ENCODE results near the gene HMCES. TPM values are rescaled to one million over a fixed set of nuclear protein-coding genes. Genes with fewer than 3 reads are reported as not detected.

HMCES gene
- total RNA-seq, 4 donors from 2014 or later = 24.5 to 39.3 (median 30.6) TPM

DNA sequence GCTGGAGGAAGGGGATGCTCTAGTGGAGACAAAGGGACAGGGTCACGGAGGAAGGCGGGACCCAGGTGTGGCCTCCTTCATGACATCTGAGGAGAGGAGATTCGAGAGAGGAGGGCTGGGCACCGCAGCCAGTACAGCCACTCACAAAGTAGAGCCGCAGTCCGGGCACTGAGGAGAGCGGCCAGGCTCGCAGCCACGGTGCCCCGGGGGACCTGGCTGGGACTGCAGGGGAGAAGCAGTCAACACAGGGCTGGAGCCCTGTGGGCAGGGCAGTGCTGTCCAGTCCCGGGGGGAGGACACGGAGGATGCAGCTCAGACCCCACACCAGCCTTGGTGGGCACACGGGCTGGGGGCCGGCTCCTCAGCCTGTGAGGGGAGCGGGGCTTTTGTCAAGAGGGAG is 40.3 kb downstream of the HMCES start:
- Histone ChIP-seq H3K27me3 (no peaks in the 10 kb centered on the region), H3K36me3 (peaks cover under 1 to 41% (median 15%) of the 10 kb centered on the region in 4 donors), H3K4me3 (no peak overlapping the region), H3K9me3 (no peaks in the 10 kb centered on the region), H3K4me1 (peaks cover 12 to 27% (median 23%) of the 10 kb centered on the region in 4 donors), H3K27ac (replicated peaks in 1 of 4) (no peak overlapping the region)
- TF ChIP-seq POLR2A (IDR thresholded peaks at IDR 0.05; ENCODE audit: low read depth) (no peak), EP300 (IDR thresholded peaks at IDR 0.05) (no peak), POLR2AphosphoS5 (IDR thresholded peaks at IDR 0.05) (no peak)
- TF ChIP-seq, protein P1, sequence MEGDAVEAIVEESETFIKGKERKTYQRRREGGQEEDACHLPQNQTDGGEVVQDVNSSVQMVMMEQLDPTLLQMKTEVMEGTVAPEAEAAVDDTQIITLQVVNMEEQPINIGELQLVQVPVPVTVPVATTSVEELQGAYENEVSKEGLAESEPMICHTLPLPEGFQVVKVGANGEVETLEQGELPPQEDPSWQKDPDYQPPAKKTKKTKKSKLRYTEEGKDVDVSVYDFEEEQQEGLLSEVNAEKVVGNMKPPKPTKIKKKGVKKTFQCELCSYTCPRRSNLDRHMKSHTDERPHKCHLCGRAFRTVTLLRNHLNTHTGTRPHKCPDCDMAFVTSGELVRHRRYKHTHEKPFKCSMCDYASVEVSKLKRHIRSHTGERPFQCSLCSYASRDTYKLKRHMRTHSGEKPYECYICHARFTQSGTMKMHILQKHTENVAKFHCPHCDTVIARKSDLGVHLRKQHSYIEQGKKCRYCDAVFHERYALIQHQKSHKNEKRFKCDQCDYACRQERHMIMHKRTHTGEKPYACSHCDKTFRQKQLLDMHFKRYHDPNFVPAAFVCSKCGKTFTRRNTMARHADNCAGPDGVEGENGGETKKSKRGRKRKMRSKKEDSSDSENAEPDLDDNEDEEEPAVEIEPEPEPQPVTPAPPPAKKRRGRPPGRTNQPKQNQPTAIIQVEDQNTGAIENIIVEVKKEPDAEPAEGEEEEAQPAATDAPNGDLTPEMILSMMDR (IDR thresholded peaks at IDR 0.05) = no peak
- 94% methylated on average over 15 of the region's 15 CpGs for WGBS
- no peak for DNase-seq (ENCODE audit: extremely low spot score)
- intact Hi-C loops (cut with DNase I) = no loop called here

DNA sequence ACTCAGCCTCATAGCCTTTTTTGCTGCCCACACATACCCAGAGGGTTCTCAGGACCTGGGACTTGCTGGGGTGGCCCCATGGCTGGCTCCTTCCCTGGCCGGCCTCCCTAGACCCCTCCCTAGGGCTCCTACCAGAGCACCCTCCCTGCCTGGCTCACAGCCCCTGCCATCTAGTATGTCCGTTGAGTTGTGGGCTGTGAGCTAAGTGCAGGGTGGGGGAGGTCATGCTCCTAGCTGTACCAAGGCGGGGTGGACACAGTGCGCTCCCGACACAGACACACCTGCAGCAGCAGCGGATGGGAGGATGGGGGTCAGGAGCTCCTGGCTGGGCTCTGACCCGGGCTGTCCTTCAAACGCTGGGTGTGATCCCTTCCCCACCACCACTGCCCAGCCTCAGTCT is 41.6 kb downstream of the HMCES start:
- no peaks in the 10 kb centered on the region for H3K9me3 ChIP-seq
- H3K36me3 ChIP-seq = peaks cover 4 to 54% (median 20%) of the 10 kb centered on the region in 4 donors
- H3K4me1 ChIP-seq = peaks cover 6 to 16% (median 14%) of the 10 kb centered on the region in 4 donors
- intact Hi-C loops (cut with DNase I) = no loop called here
- no peak for TF ChIP-seq EP300 (IDR thresholded peaks at IDR 0.05)
- no peak for TF ChIP-seq POLR2AphosphoS5 (IDR thresholded peaks at IDR 0.05)
- TF ChIP-seq, protein P1 (IDR thresholded peaks at IDR 0.05) = no peak
- TF ChIP-seq POLR2A (IDR thresholded peaks at IDR 0.05; ENCODE audit: low read depth) = no peak
- no peak overlapping the region for H3K27ac ChIP-seq (replicated peaks in 1 of 4)
- 90% methylated on average over 2 of the region's 8 CpGs for WGBS
- DNase-seq (ENCODE audit: extremely low spot score) = no peak
- no peaks in the 10 kb centered on the region for H3K27me3 ChIP-seq
- no peak overlapping the region for H3K4me3 ChIP-seq

DNA sequence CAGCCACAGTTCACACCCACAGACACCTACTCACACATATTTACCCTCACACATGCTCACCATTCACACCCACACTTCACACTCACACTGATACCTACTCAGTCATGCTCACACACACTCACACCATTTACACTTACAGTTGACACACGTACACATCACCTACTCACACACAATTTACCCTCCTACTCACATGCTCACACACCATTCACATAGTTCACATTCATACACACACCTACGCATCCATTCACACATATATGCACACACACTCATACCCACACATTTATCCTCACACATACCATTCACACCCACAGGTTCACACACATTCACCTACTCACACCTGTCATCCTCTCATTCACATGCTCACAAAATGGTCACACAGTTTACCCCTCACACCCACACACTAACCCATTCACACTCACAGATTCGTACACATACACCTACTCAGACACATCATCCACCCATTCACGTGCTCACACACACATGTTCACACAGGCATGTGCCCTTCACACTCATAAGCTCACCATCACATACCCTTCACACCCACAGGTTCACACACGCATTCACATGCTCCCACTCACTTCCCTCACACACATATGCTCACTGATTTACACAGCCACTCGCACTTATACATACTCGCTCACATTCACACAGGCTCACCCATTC is 42.3 kb downstream of the HMCES start:
- H3K27ac ChIP-seq (replicated peaks in 1 of 4) = no peak overlapping the region
- DNase-seq (ENCODE audit: extremely low spot score) = no peak
- intact Hi-C loops (cut with DNase I) = no loop called here
- 86% methylated on average over 7 of the region's 7 CpGs for WGBS
- H3K27me3 ChIP-seq = no peaks in the 10 kb centered on the region
- H3K36me3 ChIP-seq = peaks cover 4 to 54% (median 21%) of the 10 kb centered on the region in 4 donors
- peaks cover 6 to 16% (median 14%) of the 10 kb centered on the region in 4 donors for H3K4me1 ChIP-seq
- TF ChIP-seq POLR2A (IDR thresholded peaks at IDR 0.05; ENCODE audit: low read depth) (no peak), POLR2AphosphoS5 (IDR thresholded peaks at IDR 0.05) (no peak), EP300 (IDR thresholded peaks at IDR 0.05) (no peak)
- H3K4me3 ChIP-seq = no peak overlapping the region
- no peaks in the 10 kb centered on the region for H3K9me3 ChIP-seq

DNA sequence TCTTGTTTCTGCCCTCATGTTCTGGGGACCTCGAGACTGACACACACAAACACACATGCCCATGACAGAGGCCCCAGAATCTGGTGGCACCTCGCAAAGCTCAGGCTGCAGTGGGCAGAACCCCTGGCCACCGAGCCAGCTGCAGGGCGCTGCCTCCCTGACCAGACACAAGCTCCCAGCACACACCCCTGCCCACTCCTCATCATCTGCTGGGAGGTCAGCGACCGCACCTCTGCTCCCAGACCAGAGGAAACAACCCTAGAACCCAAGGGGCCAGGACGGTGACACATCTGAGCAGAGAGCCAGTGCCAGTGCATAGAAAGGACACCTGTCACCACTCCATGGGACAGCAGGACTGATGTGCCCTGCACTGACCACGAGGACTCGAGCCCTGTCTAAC is 43.2 kb downstream of the HMCES start:
- peaks cover 4 to 54% (median 21%) of the 10 kb centered on the region in 4 donors for H3K36me3 ChIP-seq
- H3K9me3 ChIP-seq = no peaks in the 10 kb centered on the region
- H3K27ac ChIP-seq (replicated peaks in 1 of 4) = no peak overlapping the region
- no peak for TF ChIP-seq POLR2AphosphoS5 (IDR thresholded peaks at IDR 0.05)
- TF ChIP-seq EP300 (IDR thresholded peaks at IDR 0.05) = no peak
- no peak for TF ChIP-seq POLR2A (IDR thresholded peaks at IDR 0.05; ENCODE audit: low read depth)
- TF ChIP-seq, protein P1 (IDR thresholded peaks at IDR 0.05) = no peak
- 93% methylated on average over 9 of the region's 9 CpGs for WGBS
- H3K4me3 ChIP-seq = no peak overlapping the region
- peaks cover 4 to 12% (median 10%) of the 10 kb centered on the region in 4 donors for H3K4me1 ChIP-seq
- DNase-seq (ENCODE audit: extremely low spot score) = no peak
- no peaks in the 10 kb centered on the region for H3K27me3 ChIP-seq
- intact Hi-C loops (cut with DNase I) = no loop called here

DNA sequence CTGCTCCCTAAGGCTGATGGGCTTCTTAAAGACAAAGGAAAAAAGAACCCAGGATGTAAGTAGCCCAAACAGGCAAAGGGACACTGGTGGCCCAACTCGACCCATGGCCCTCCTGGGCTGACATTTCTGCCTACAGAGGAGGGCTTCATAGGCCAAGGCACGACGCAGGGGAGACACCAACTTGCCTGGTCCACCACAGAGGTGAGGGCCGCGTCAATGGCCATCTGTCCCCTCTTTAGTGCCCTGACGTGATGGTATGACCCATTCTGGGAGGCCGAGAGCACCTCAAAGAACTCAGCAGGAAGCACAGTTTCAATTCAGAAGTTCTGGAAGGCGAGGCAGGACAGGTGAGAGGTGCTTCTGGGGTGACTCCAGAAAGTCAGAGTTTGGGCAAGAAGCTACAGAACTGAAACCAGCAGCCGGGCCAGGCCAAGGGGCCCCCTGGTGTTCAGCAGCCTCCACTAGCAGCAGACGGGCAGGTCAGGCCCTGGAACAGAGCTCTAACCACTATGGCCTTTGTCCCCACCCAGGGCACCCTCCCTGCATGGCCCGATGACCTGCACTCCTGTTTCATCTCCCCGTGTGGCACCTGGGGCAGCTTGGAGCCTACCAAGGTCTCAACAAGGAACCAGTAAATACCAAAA is 45.1 kb downstream of the HMCES start:
- H3K9me3 ChIP-seq = no peaks in the 10 kb centered on the region
- 93% methylated on average over 5 of the region's 12 CpGs for WGBS
- H3K4me3 ChIP-seq = no peak overlapping the region
- H3K27ac ChIP-seq (replicated peaks in 1 of 4) = no peak overlapping the region
- no peaks in the 10 kb centered on the region for H3K27me3 ChIP-seq
- peaks cover 4 to 54% (median 20%) of the 10 kb centered on the region in 4 donors for H3K36me3 ChIP-seq
- TF ChIP-seq, protein P1 (IDR thresholded peaks at IDR 0.05) = peak in 1 of 3 experiments; percentile 15
- TF ChIP-seq POLR2A (IDR thresholded peaks at IDR 0.05; ENCODE audit: low read depth) = no peak
- no peak for TF ChIP-seq EP300 (IDR thresholded peaks at IDR 0.05)
- no peak for TF ChIP-seq POLR2AphosphoS5 (IDR thresholded peaks at IDR 0.05)
- intact Hi-C loops (cut with DNase I) = no loop called here
- no peak for DNase-seq (ENCODE audit: extremely low spot score)
- H3K4me1 ChIP-seq = no peaks in the 10 kb centered on the region
